ENCODE results near the gene ATP1A1. TPM values are rescaled to one million over a fixed set of nuclear protein-coding genes. Genes with fewer than 3 reads are reported as not detected.

Gene ATP1A1
- total RNA-seq, 4 donors from 2014 or later, result 241 to 757 (median 415) TPM

- DNase-seq (ENCODE audit: low spot score in 2 of 2), result no peak
- 44 to 57% methylated on average over 1 of the region's 1 CpG for WGBS, 2 donors
- TF ChIP-seq POLR2A (IDR thresholded peaks at IDR 0.05) (no peak), CTCF (IDR thresholded peaks at IDR 0.05) (no peak)
- intact Hi-C loops (cut with DNase I; ENCODE audit: low total_unique reads), result no loop called here
- no peak overlapping the region for H3K4me3 ChIP-seq (ENCODE audit: low read depth, poor library complexity, severe bottlenecking)
Observed at GRCh38 chr1:116326486-116326885, 46.6 kb upstream of the ATP1A1 start.

- no peak overlapping the region for H3K4me3 ChIP-seq (ENCODE audit: low read depth, poor library complexity, severe bottlenecking)
- intact Hi-C loops (cut with DNase I; ENCODE audit: low total_unique reads), result no loop called here
Observed at GRCh38 chr1:116328671-116329070, 44.4 kb upstream of the ATP1A1 start.

GRCh38 chr1:116329524-116330341 is 43.3 kb upstream of the ATP1A1 start:
- intact Hi-C loops (cut with DNase I; ENCODE audit: low total_unique reads), result no loop called here
- WGBS, 2 donors, result 77 to 82% methylated on average over 9 of the region's 9 CpGs
- TF ChIP-seq CTCF (IDR thresholded peaks at IDR 0.05) (no peak), POLR2A (IDR thresholded peaks at IDR 0.05) (no peak)
- DNase-seq (ENCODE audit: low spot score in 2 of 2), result no peak
- no peak overlapping the region for H3K4me3 ChIP-seq (ENCODE audit: low read depth, poor library complexity, severe bottlenecking)

More at GRCh38 chr1:116328671-116329070, 44.4 kb upstream of the ATP1A1 start:
- TF ChIP-seq POLR2A (IDR thresholded peaks at IDR 0.05) (no peak), CTCF (IDR thresholded peaks at IDR 0.05) (no peak)
- 94 to 97% methylated on average over 2 of the region's 2 CpGs for WGBS, 2 donors
- DNase-seq (ENCODE audit: low spot score in 2 of 2), result no peak

- TF ChIP-seq CTCF (IDR thresholded peaks at IDR 0.05) (no peak), POLR2A (IDR thresholded peaks at IDR 0.05) (no peak)
- intact Hi-C loops (cut with DNase I; ENCODE audit: low total_unique reads), result no loop called here
- DNase-seq (ENCODE audit: low spot score in 2 of 2), result no peak
- WGBS, 2 donors, result 75 to 78% methylated on average over 4 of the region's 4 CpGs
- H3K4me3 ChIP-seq (ENCODE audit: low read depth, poor library complexity, severe bottlenecking), result no peak overlapping the region
Observed at GRCh38 chr1:116330342-116330652, 42.7 kb upstream of the ATP1A1 start.

GRCh38 chr1:116330846-116331245 is 42.2 kb upstream of the ATP1A1 start:
- TF ChIP-seq CTCF (IDR thresholded peaks at IDR 0.05) (no peak), POLR2A (IDR thresholded peaks at IDR 0.05) (no peak)
- no peak overlapping the region for H3K4me3 ChIP-seq (ENCODE audit: low read depth, poor library complexity, severe bottlenecking)
- DNase-seq (ENCODE audit: low spot score in 2 of 2), result no peak
- intact Hi-C loops (cut with DNase I; ENCODE audit: low total_unique reads), result no loop called here

- intact Hi-C loops (cut with DNase I; ENCODE audit: low total_unique reads), result no loop called here
- DNase-seq (ENCODE audit: low spot score in 2 of 2), result no peak
- 90 to 91% methylated on average over 3 of the region's 3 CpGs for WGBS, 2 donors
- TF ChIP-seq CTCF (IDR thresholded peaks at IDR 0.05), result no peak
- no peak for TF ChIP-seq POLR2A (IDR thresholded peaks at IDR 0.05)
- no peak overlapping the region for H3K4me3 ChIP-seq (ENCODE audit: low read depth, poor library complexity, severe bottlenecking)
Observed at GRCh38 chr1:116331523-116331922, 41.5 kb upstream of the ATP1A1 start.

Measured in lower leg skin (tissue), 4 donors.